ENCODE data around the gene UBL7. TPM values are rescaled to one million over a fixed set of nuclear protein-coding genes. Genes with fewer than 3 reads are reported as not detected.
A peak's percentile ranks its signal among the peaks of the same experiment; 100 is the strongest.

The UBL7 gene
- total and polyA plus RNA-seq, 4 donors: 12.7 to 19.5 (median 18.2) TPM

- H3K9ac ChIP-seq (ENCODE audit: low read depth in 1 of 2, low read length in 2 of 2): no peak overlapping the region
- no peaks in the 10 kb centered on the region for H3K9me3 ChIP-seq (ENCODE audit: control insufficient read depth in 4 of 4, low read length in 3 of 4)
- H3K36me3 ChIP-seq (ENCODE audit: control insufficient read depth in 4 of 4, insufficient read depth in 3 of 4, low read depth in 1 of 4, low read length in 3 of 4): no peaks in the 10 kb centered on the region
- WGBS: 90% methylated on average over 14 of the region's 14 CpGs
- TF ChIP-seq FOXA2 (IDR thresholded peaks at IDR 0.05): no peak
- no peak for TF ChIP-seq CTCF (IDR thresholded peaks at IDR 0.05; ENCODE audit: low read depth, low read length, missing input control)
- no peak for TF ChIP-seq ZBTB33 (IDR thresholded peaks at IDR 0.05)
- peaks cover 0 to 7% (median 2%) of the 10 kb centered on the region in 4 donors for H3K4me1 ChIP-seq (ENCODE audit: control insufficient read depth in 4 of 4, insufficient read depth in 4 of 4, low read length in 3 of 4)
- H3K27me3 ChIP-seq (ENCODE audit: control insufficient read depth in 4 of 4, insufficient read depth in 4 of 4, low read length in 3 of 4): no peaks in the 10 kb centered on the region
- H3K4me3 ChIP-seq (ENCODE audit: low read depth in 1 of 3, low read length in 3 of 3): no peak overlapping the region
- DNase-seq (ENCODE audit: low spot score): peak; percentile 59
- H3K27ac ChIP-seq (ENCODE audit: low read depth in 1 of 2, low read length in 2 of 2): no peak overlapping the region
Measured at GRCh38 chr15:74422652-74423430, 38.1 kb downstream of the UBL7 start.

GRCh38 chr15:74422265-74422651, 38.7 kb downstream of the UBL7 start:
- DNase-seq (ENCODE audit: low spot score): no peak
- Histone ChIP-seq H3K4me1 (ENCODE audit: control insufficient read depth in 4 of 4, insufficient read depth in 4 of 4, low read length in 3 of 4) (peaks cover 0 to 7% (median 2%) of the 10 kb centered on the region in 4 donors), H3K27me3 (ENCODE audit: control insufficient read depth in 4 of 4, insufficient read depth in 4 of 4, low read length in 3 of 4) (no peaks in the 10 kb centered on the region), H3K36me3 (ENCODE audit: control insufficient read depth in 4 of 4, insufficient read depth in 3 of 4, low read depth in 1 of 4, low read length in 3 of 4) (no peaks in the 10 kb centered on the region), H3K9me3 (ENCODE audit: control insufficient read depth in 4 of 4, low read length in 3 of 4) (no peaks in the 10 kb centered on the region), H3K27ac (ENCODE audit: low read depth in 1 of 2, low read length in 2 of 2) (no peak overlapping the region), H3K9ac (ENCODE audit: low read depth in 1 of 2, low read length in 2 of 2) (no peak overlapping the region), H3K4me3 (ENCODE audit: low read depth in 1 of 3, low read length in 3 of 3) (no peak overlapping the region)
- WGBS: 92% methylated on average over 9 of the region's 9 CpGs
- TF ChIP-seq CTCF (IDR thresholded peaks at IDR 0.05; ENCODE audit: low read depth, low read length, missing input control): no peak
- TF ChIP-seq MAX (IDR thresholded peaks at IDR 0.05): no peak
- no peak for TF ChIP-seq ZBTB33 (IDR thresholded peaks at IDR 0.05)
- TF ChIP-seq HNF4A (conservative IDR thresholded peaks at IDR 0.05): no peak
- TF ChIP-seq YY1 (IDR thresholded peaks at IDR 0.05): no peak
- TF ChIP-seq JUND (IDR thresholded peaks at IDR 0.05): no peak
- TF ChIP-seq REST (IDR thresholded peaks at IDR 0.05): no peak
- TF ChIP-seq SP1 (IDR thresholded peaks at IDR 0.05): no peak
- no peak for TF ChIP-seq RAD21 (IDR thresholded peaks at IDR 0.05)
